Measurements from ENCODE around the gene ZNF185. TPM values are rescaled to one million over a fixed set of nuclear protein-coding genes. Genes with fewer than 3 reads are reported as not detected.
A peak's percentile ranks its signal among the peaks of the same experiment; 100 is the strongest.

ZNF185 gene
- total RNA-seq, 1 experiment from 2014 or later: 42.8 TPM

DNA sequence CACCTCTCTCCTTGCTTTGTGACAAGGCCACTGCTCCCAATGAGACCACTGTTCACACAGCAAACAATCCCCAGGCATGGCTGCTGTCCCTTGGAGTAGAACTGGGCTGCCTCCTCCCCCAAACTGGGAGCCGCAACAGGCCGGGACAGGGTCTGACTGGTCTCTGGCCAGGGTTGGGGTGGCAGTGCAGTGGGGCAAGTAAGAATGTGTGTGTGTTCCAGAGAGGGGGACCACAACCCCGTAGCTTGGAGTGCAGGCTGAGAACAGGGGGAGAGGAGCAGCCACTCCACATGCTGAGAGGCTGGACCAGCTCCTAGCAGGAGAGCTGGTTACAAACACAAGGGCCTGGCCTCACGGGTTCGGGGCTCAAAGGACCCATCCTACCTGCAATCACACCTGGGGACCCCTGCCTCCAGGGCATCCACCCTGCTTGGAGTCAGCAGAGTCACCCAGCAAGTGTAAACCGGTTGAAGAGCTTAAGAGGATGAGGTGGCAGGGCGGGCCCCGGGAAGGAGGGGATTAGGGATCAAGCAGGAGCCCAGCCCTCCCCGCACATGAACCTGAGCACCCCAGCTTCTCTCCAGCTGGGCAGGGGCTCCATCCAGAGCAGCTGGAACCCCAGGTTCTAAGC lies 3.8 kb upstream of the ZNF185 start:
- no peaks in the 10 kb centered on the region for H3K9me3 ChIP-seq (ENCODE audit: insufficient read depth, low read depth)
- POLR2A ChIA-PET (ENCODE audit: unreplicated experiment): no interaction called here
- intact Hi-C loops (cut with micrococcal nuclease; ENCODE audit: unreplicated experiment): loop anchor here (2.0 kb wide), 1 partner anchor 33 kb away; no protein-coding TSS in a partner anchor

DNA sequence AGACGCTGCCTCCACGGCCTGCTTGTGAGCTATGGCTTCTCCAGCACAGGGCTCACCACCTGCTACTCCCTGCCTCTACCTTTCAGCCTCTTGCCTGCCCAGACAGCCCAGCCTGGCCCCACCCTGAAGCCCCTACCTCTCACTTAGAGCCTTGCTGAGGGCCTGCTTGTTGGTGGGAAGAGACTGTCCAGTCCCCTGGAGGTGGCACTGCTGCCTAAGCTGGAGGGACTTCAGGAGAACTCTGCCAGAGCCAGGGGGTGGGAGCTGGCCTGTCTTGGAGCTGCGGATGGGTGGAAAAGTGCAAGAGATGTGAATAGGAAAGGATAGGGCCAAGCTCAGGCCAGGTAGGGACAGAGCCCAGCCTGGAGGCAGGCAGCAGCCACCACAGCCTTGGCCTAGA lies 2.7 kb upstream of the ZNF185 start:
- Histone ChIP-seq H3F3A (ENCODE audit: insufficient read depth, low read depth) (peaks cover 27% of the 10 kb centered on the region), H3K4me3 (no peak overlapping the region; the same call in 1 of the 2 replicates), H3K4me2 (peak overlapping the region; percentile 74), H3K4me1 (replicated peaks; ENCODE audit: insufficient read depth) (peaks cover 53% of the 10 kb centered on the region), H3K9me2 (ENCODE audit: insufficient read depth) (no peaks in the 10 kb centered on the region), H3K36me3 (ENCODE audit: low read depth) (no peaks in the 10 kb centered on the region), H3K79me2 (ENCODE audit: low read depth) (peaks cover 8% of the 10 kb centered on the region; the same call in 1 of the 2 replicates), H3K27ac (peak overlapping the region; percentile 91), H3K9me3 (ENCODE audit: insufficient read depth, low read depth) (no peaks in the 10 kb centered on the region), H3K27me3 (ENCODE audit: insufficient read depth, low read depth) (no peaks in the 10 kb centered on the region), H4K20me1 (ENCODE audit: insufficient read depth) (no peaks in the 10 kb centered on the region), H2AFZ (no peak overlapping the region)
- DNase-seq: no peak
- TF ChIP-seq, protein P1, sequence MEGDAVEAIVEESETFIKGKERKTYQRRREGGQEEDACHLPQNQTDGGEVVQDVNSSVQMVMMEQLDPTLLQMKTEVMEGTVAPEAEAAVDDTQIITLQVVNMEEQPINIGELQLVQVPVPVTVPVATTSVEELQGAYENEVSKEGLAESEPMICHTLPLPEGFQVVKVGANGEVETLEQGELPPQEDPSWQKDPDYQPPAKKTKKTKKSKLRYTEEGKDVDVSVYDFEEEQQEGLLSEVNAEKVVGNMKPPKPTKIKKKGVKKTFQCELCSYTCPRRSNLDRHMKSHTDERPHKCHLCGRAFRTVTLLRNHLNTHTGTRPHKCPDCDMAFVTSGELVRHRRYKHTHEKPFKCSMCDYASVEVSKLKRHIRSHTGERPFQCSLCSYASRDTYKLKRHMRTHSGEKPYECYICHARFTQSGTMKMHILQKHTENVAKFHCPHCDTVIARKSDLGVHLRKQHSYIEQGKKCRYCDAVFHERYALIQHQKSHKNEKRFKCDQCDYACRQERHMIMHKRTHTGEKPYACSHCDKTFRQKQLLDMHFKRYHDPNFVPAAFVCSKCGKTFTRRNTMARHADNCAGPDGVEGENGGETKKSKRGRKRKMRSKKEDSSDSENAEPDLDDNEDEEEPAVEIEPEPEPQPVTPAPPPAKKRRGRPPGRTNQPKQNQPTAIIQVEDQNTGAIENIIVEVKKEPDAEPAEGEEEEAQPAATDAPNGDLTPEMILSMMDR (conservative IDR thresholded peaks at IDR 0.05): no peak
- TF ChIP-seq EZH2 (IDR thresholded peaks at IDR 0.05; ENCODE audit: low read depth): no peak
- ChIA-PET POLR2A (ENCODE audit: unreplicated experiment) (no interaction called here), CTCF (interaction anchor here (0.6 kb wide), 1 partner anchor 1709 kb away, joined by 3 read pairs; no protein-coding TSS in a partner anchor)
- intact Hi-C loops (cut with micrococcal nuclease; ENCODE audit: unreplicated experiment): loop anchor here (1.0 to 2.0 kb wide), 2 partner anchors 34 to 64 kb away; partner anchors contain the start of gene NSDHL
- BruUV-seq (replicated peaks): no TSS peak

More for the DNA sequence above, 3.8 kb upstream of the ZNF185 start:
- DNase-seq: peak; percentile 43 to 68
- no peaks in the 10 kb centered on the region for H3K9me2 ChIP-seq (ENCODE audit: insufficient read depth)
- no peak for TF ChIP-seq EZH2 (IDR thresholded peaks at IDR 0.05; ENCODE audit: low read depth)
- TF ChIP-seq, protein P1 (conservative IDR thresholded peaks at IDR 0.05): no peak
- BruUV-seq (replicated peaks): no TSS peak
- CTCF ChIA-PET: no interaction called here
- no peaks in the 10 kb centered on the region for H3K27me3 ChIP-seq (ENCODE audit: insufficient read depth, low read depth)
- peaks cover 8% of the 10 kb centered on the region; the same call in 1 of the 2 replicates for H3K79me2 ChIP-seq (ENCODE audit: low read depth)
- peaks cover 27% of the 10 kb centered on the region for H3F3A ChIP-seq (ENCODE audit: insufficient read depth, low read depth)
- H2AFZ ChIP-seq: peak overlapping the region; percentile 29; the same call in 1 of the 2 replicates
- no peaks in the 10 kb centered on the region for H4K20me1 ChIP-seq (ENCODE audit: insufficient read depth)
- H3K27ac ChIP-seq: peak overlapping the region; percentile 91
- peak overlapping the region; percentile 1; the same call in 1 of the 2 replicates for H3K4me3 ChIP-seq
- H3K4me2 ChIP-seq: peak overlapping the region; percentile 74
- H3K36me3 ChIP-seq (ENCODE audit: low read depth): no peaks in the 10 kb centered on the region
- H3K4me1 ChIP-seq (replicated peaks; ENCODE audit: insufficient read depth): peaks cover 53% of the 10 kb centered on the region

DNA sequence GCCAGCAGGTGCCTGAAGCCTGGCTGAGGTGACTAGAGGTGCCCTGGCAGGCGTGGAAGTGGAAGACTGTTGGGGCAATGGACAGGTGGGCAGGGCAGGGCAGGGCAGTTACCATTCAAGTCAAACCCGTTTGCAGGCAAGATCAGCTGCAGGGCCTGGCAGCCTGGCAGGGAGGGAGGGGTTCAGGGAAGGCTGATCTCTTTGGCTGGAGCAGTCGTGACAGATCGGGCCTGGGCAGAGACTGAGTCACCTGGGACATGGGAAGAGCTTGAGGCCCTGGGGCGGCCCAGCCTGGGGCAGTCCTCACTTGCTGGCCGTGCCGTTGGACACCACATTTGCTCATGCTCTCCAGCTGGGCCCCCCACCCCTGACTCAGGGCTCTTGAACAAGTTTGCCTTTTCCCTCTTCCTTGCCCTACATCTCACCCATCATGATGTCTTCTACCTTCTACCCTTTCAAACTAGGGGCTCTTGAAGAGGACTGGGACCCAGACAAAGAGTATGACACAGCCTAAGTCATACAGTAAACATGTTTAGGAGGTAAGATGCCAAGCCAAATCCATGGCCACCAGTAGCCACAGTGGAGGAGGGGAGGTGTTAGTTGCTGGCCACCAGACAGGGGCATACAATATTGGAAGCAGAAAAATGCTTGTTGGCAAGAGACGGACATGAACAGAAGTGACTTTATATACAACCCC lies 2.0 kb upstream of the ZNF185 start:
- no peak overlapping the region for H2AFZ ChIP-seq
- H3K4me2 ChIP-seq: peak overlapping the region; percentile 74
- no peaks in the 10 kb centered on the region for H3K36me3 ChIP-seq (ENCODE audit: low read depth)
- H3K9me2 ChIP-seq (ENCODE audit: insufficient read depth): no peaks in the 10 kb centered on the region
- H3K9me3 ChIP-seq (ENCODE audit: insufficient read depth, low read depth): no peaks in the 10 kb centered on the region
- TF ChIP-seq, protein P1 (conservative IDR thresholded peaks at IDR 0.05): peak; percentile 13; the same call in 1 of the 2 replicates
- TF ChIP-seq EZH2 (IDR thresholded peaks at IDR 0.05; ENCODE audit: low read depth): no peak
- intact Hi-C loops (cut with micrococcal nuclease; ENCODE audit: unreplicated experiment): loop anchor here (1.0 to 2.0 kb wide), 3 partner anchors 19 to 65 kb away; partner anchors contain the start of gene NSDHL
- H3F3A ChIP-seq (ENCODE audit: insufficient read depth, low read depth): peaks cover 27% of the 10 kb centered on the region
- peak; percentile 95 to 99 for DNase-seq
- CTCF ChIA-PET: interaction anchor here (0.6 kb wide), 1 partner anchor 1708 kb away, joined by 3 read pairs; no protein-coding TSS in a partner anchor
- peak overlapping the region; percentile 33; the same call in 1 of the 2 replicates for H3K4me3 ChIP-seq
- no peaks in the 10 kb centered on the region for H4K20me1 ChIP-seq (ENCODE audit: insufficient read depth)
- BruUV-seq (replicated peaks): no TSS peak
- peaks cover 8% of the 10 kb centered on the region; the same call in 1 of the 2 replicates for H3K79me2 ChIP-seq (ENCODE audit: low read depth)
- H3K4me1 ChIP-seq (replicated peaks; ENCODE audit: insufficient read depth): peaks cover 58% of the 10 kb centered on the region
- POLR2A ChIA-PET (ENCODE audit: unreplicated experiment): interaction anchor here (0.6 kb wide), 1 partner anchor 65 kb away, joined by 5 read pairs; the partner anchor contains the start of genes CETN2 and NSDHL
- H3K27me3 ChIP-seq (ENCODE audit: insufficient read depth, low read depth): no peaks in the 10 kb centered on the region
- peak overlapping the region; percentile 91 for H3K27ac ChIP-seq

Measured in PC-9 (cell line).